ENCODE results near the gene LHFPL2.

LHFPL2 gene

GRCh38 chr5:78597068-78597973, 51.3 kb downstream of the LHFPL2 start:
- peaks cover 6% of the 10 kb centered on the region for H3K27me3 Mint-ChIP-seq (ENCODE audit: low read depth)

GRCh38 chr5:78595458-78595921, 53.1 kb downstream of the LHFPL2 start:
- H3K4me3 Mint-ChIP-seq = no peak overlapping the region
- no peaks in the 10 kb centered on the region for H3K36me3 Mint-ChIP-seq (ENCODE audit: low read depth)
- H3K4me1 Mint-ChIP-seq (ENCODE audit: low read depth) = no peaks in the 10 kb centered on the region
- no peak overlapping the region for H3K27ac Mint-ChIP-seq
- no peak for DNase-seq (ENCODE audit: low spot score)
- H3K27me3 Mint-ChIP-seq (ENCODE audit: low read depth) = peaks cover 8% of the 10 kb centered on the region
- no peaks in the 10 kb centered on the region for H3K9me3 Mint-ChIP-seq

More at GRCh38 chr5:78597068-78597973, 51.3 kb downstream of the LHFPL2 start:
- Mint-ChIP-seq H3K36me3 (ENCODE audit: low read depth) (no peaks in the 10 kb centered on the region), H3K27ac (no peak overlapping the region), H3K9me3 (no peaks in the 10 kb centered on the region), H3K4me3 (no peak overlapping the region), H3K4me1 (ENCODE audit: low read depth) (no peaks in the 10 kb centered on the region)
- DNase-seq (ENCODE audit: low spot score) = no peak

GRCh38 chr5:78594610-78595457, 53.7 kb downstream of the LHFPL2 start:
- Mint-ChIP-seq H3K9me3 (no peaks in the 10 kb centered on the region), H3K4me1 (ENCODE audit: low read depth) (no peaks in the 10 kb centered on the region), H3K36me3 (ENCODE audit: low read depth) (no peaks in the 10 kb centered on the region), H3K27ac (no peak overlapping the region), H3K27me3 (ENCODE audit: low read depth) (peaks cover 8% of the 10 kb centered on the region), H3K4me3 (no peak overlapping the region)
- DNase-seq (ENCODE audit: low spot score) = no peak

- Mint-ChIP-seq H3K36me3 (ENCODE audit: low read depth) (no peaks in the 10 kb centered on the region), H3K4me3 (no peak overlapping the region), H3K4me1 (ENCODE audit: low read depth) (no peaks in the 10 kb centered on the region), H3K9me3 (no peaks in the 10 kb centered on the region), H3K27me3 (ENCODE audit: low read depth) (peaks cover 5% of the 10 kb centered on the region), H3K27ac (no peak overlapping the region)
- DNase-seq (ENCODE audit: low spot score) = no peak
Measured at GRCh38 chr5:78594021-78594420, 54.6 kb downstream of the LHFPL2 start.

- no peaks in the 10 kb centered on the region for H3K9me3 Mint-ChIP-seq
- DNase-seq (ENCODE audit: low spot score) = no peak
- no peak overlapping the region for H3K4me3 Mint-ChIP-seq
- H3K27ac Mint-ChIP-seq = no peak overlapping the region
- H3K27me3 Mint-ChIP-seq (ENCODE audit: low read depth) = peaks cover 6% of the 10 kb centered on the region
- H3K36me3 Mint-ChIP-seq (ENCODE audit: low read depth) = no peaks in the 10 kb centered on the region
- H3K4me1 Mint-ChIP-seq (ENCODE audit: low read depth) = no peaks in the 10 kb centered on the region
Measured at GRCh38 chr5:78593465-78593864, 55.1 kb downstream of the LHFPL2 start.

- no peak overlapping the region for H3K27ac Mint-ChIP-seq
Measured at GRCh38 chr5:78592735-78593386, 55.7 kb downstream of the LHFPL2 start.

GRCh38 chr5:78591972-78592700, 56.4 kb downstream of the LHFPL2 start:
- DNase-seq (ENCODE audit: low spot score) = no peak
- Mint-ChIP-seq H3K4me1 (ENCODE audit: low read depth) (no peaks in the 10 kb centered on the region), H3K27ac (no peak overlapping the region), H3K36me3 (ENCODE audit: low read depth) (no peaks in the 10 kb centered on the region), H3K4me3 (no peak overlapping the region), H3K9me3 (no peaks in the 10 kb centered on the region), H3K27me3 (ENCODE audit: low read depth) (peaks cover 9% of the 10 kb centered on the region)

More at GRCh38 chr5:78592735-78593386, 55.7 kb downstream of the LHFPL2 start:
- H3K9me3 Mint-ChIP-seq = no peaks in the 10 kb centered on the region
- no peaks in the 10 kb centered on the region for H3K36me3 Mint-ChIP-seq (ENCODE audit: low read depth)
- H3K4me3 Mint-ChIP-seq = no peak overlapping the region
- H3K4me1 Mint-ChIP-seq (ENCODE audit: low read depth) = no peaks in the 10 kb centered on the region
- H3K27me3 Mint-ChIP-seq (ENCODE audit: low read depth) = peaks cover 9% of the 10 kb centered on the region
- no peak for DNase-seq (ENCODE audit: low spot score)

GRCh38 chr5:78591138-78591612, 57.4 kb downstream of the LHFPL2 start:
- Mint-ChIP-seq H3K9me3 (no peaks in the 10 kb centered on the region), H3K4me3 (no peak overlapping the region), H3K27ac (no peak overlapping the region), H3K36me3 (ENCODE audit: low read depth) (no peaks in the 10 kb centered on the region), H3K4me1 (ENCODE audit: low read depth) (no peaks in the 10 kb centered on the region), H3K27me3 (ENCODE audit: low read depth) (peaks cover 9% of the 10 kb centered on the region)
- no peak for DNase-seq (ENCODE audit: low spot score)

GRCh38 chr5:78589923-78590322, 58.6 kb downstream of the LHFPL2 start:
- Mint-ChIP-seq H3K27ac (no peak overlapping the region), H3K9me3 (peaks cover 3% of the 10 kb centered on the region), H3K4me3 (no peak overlapping the region), H3K4me1 (ENCODE audit: low read depth) (no peaks in the 10 kb centered on the region), H3K27me3 (ENCODE audit: low read depth) (peaks cover 9% of the 10 kb centered on the region), H3K36me3 (ENCODE audit: low read depth) (no peaks in the 10 kb centered on the region)
- no peak for DNase-seq (ENCODE audit: low spot score)

- DNase-seq (ENCODE audit: low spot score) = no peak
- Mint-ChIP-seq H3K4me1 (ENCODE audit: low read depth) (no peaks in the 10 kb centered on the region), H3K27ac (no peak overlapping the region), H3K27me3 (ENCODE audit: low read depth) (peaks cover 9% of the 10 kb centered on the region), H3K4me3 (no peak overlapping the region), H3K9me3 (peaks cover 3% of the 10 kb centered on the region), H3K36me3 (ENCODE audit: low read depth) (no peaks in the 10 kb centered on the region)
Measured at GRCh38 chr5:78588507-78588906, 60.1 kb downstream of the LHFPL2 start.

GRCh38 chr5:78587775-78588291, 60.7 kb downstream of the LHFPL2 start:
- peaks cover 3% of the 10 kb centered on the region for H3K9me3 Mint-ChIP-seq
- DNase-seq (ENCODE audit: low spot score) = no peak
- H3K27me3 Mint-ChIP-seq (ENCODE audit: low read depth) = peaks cover 9% of the 10 kb centered on the region
- H3K4me1 Mint-ChIP-seq (ENCODE audit: low read depth) = no peaks in the 10 kb centered on the region
- H3K36me3 Mint-ChIP-seq (ENCODE audit: low read depth) = no peaks in the 10 kb centered on the region
- no peak overlapping the region for H3K4me3 Mint-ChIP-seq
- no peak overlapping the region for H3K27ac Mint-ChIP-seq

- H3K4me1 Mint-ChIP-seq (ENCODE audit: low read depth) = no peaks in the 10 kb centered on the region
- peaks cover 9% of the 10 kb centered on the region for H3K27me3 Mint-ChIP-seq (ENCODE audit: low read depth)
- H3K36me3 Mint-ChIP-seq (ENCODE audit: low read depth) = no peaks in the 10 kb centered on the region
- H3K9me3 Mint-ChIP-seq = peaks cover 3% of the 10 kb centered on the region
- H3K27ac Mint-ChIP-seq = no peak overlapping the region
- no peak for DNase-seq (ENCODE audit: low spot score)
- no peak overlapping the region for H3K4me3 Mint-ChIP-seq
Measured at GRCh38 chr5:78587081-78587774, 61.3 kb downstream of the LHFPL2 start.
